HepG2 (cell line): ENCODE results near the gene CPEB3. TPM values are rescaled to one million over a fixed set of nuclear protein-coding genes. Genes with fewer than 3 reads are reported as not detected.

Source experiments
- AHDC1 ChIP-seq: sonication (generic); formaldehyde crosslinking; IDR thresholded peaks from 2 replicates; pipeline ENCODE4 v1.5.1; 2020; ENCODE audit warnings: mild to moderate bottlenecking, missing genetic modification reagents, borderline replicate concordance
- ELF1 ChIP-seq: sonication (generic); formaldehyde crosslinking; IDR thresholded peaks from 2 replicates; pipeline ENCODE4 v1.4.0; 2020; ENCODE audit warnings: missing genetic modification reagents
- KLF13 ChIP-seq: sonication (generic); formaldehyde crosslinking; IDR thresholded peaks from 2 replicates; pipeline ENCODE4 v1.4.0; 2020; ENCODE audit warnings: mild to moderate bottlenecking, missing genetic modification reagents
- MBD4 ChIP-seq: IDR thresholded peaks from 2 replicates; pipeline ENCODE4 v1.6.1; 2012; ENCODE audit warnings: low read length, inconsistent platforms, borderline replicate concordance
- NKX3-1 ChIP-seq: sonication (generic); formaldehyde crosslinking; IDR thresholded peaks from 2 replicates; pipeline ENCODE4 v1.5.0; 2020; ENCODE audit warnings: missing genetic modification reagents
- SIX4 ChIP-seq: sonication (generic); formaldehyde crosslinking; IDR thresholded peaks from 2 replicates; pipeline ENCODE4 v1.4.0; 2020; ENCODE audit warnings: missing genetic modification reagents
- TEAD3 ChIP-seq: optimal IDR thresholded peaks from 2 replicates; pipeline ENCODE3; 2016; ENCODE audit warnings: borderline replicate concordance
- ZMYM4 ChIP-seq: sonication (generic); formaldehyde crosslinking; IDR thresholded peaks from 2 replicates; pipeline ENCODE4 v1.8.1; 2023; ENCODE audit warnings: mild to moderate bottlenecking, missing genetic modification reagents
- ZNF382 ChIP-seq: sonication (generic); formaldehyde crosslinking; IDR thresholded peaks from 2 replicates; pipeline ENCODE4 v1.5.0; 2020; ENCODE audit warnings: missing genetic modification reagents, mild to moderate bottlenecking, borderline replicate concordance
- ZNF550 ChIP-seq: sonication (generic); formaldehyde crosslinking; IDR thresholded peaks from 2 replicates; pipeline ENCODE4 v1.4.0; 2020; ENCODE audit warnings: mild to moderate bottlenecking, missing genetic modification reagents, borderline replicate concordance
- polyA plus RNA-seq, 8 experiments: library from polyadenylated mRNA; depleted of rRNA in 3 of 8; stranded (reverse) in 7 of 8; unstranded in 1 of 8; fragments of >200 nt; fragmentation: Illumina TruSeq in 4 of 8; extraction: Trizol in 4 of 8; gene quantifications; 2 replicates each; pipeline versions ENCODE4 v1.2.1 to v1.2.3, GENCODE V29; 2011 to 2016; ENCODE audit warnings: low read depth in 4 of 8, missing spikeins in 1 of 8, mixed read lengths in 1 of 8; ENCODE audit not compliant: insufficient read depth in 1 of 8
- total RNA-seq, 5 experiments: library from RNA; depleted of rRNA; stranded (reverse); fragments of >200 nt; fragmentation: Illumina TruSeq; extraction: Trizol; gene quantifications; 2 replicates each; pipeline ENCODE4 v1.2.3, GENCODE V29; 2016; ENCODE audit warnings: low read depth in 1 of 5
- TF ChIP-seq, protein P1 (sequence below): sonication (generic); formaldehyde crosslinking; IDR thresholded peaks from 2 replicates; pipeline ENCODE4 v1.8.1; 2022; ENCODE audit warnings: low read depth, mild to moderate bottlenecking, missing genetic modification reagents
- TF ChIP-seq, protein P2 (sequence below): sonication (generic); formaldehyde crosslinking; IDR thresholded peaks from 2 replicates; pipeline ENCODE4 v1.9.0; 2021; ENCODE audit warnings: missing genetic modification reagents, borderline replicate concordance
- TF ChIP-seq, protein P3 (sequence below): sonication (generic); formaldehyde crosslinking; IDR thresholded peaks from 2 replicates; pipeline ENCODE4 v1.4.0; 2020; ENCODE audit warnings: missing genetic modification reagents; ENCODE audit errors: not compliant biosample characterization
- TF ChIP-seq, protein P4 (sequence below): sonication (generic); formaldehyde crosslinking; IDR thresholded peaks from 2 replicates; pipeline ENCODE4 v1.4.0; 2020; ENCODE audit warnings: missing genetic modification reagents, borderline replicate concordance

CPEB3 gene
- total and polyA plus RNA-seq, 2 of the 13 experiments (the other 11 are each of a cell fraction or from before 2014, with no cell fraction given) = 0.66 to 0.70 TPM

- TF ChIP-seq AHDC1 (CRISPR knock-in tag) = no peak; the same call in 1 of the 2 replicates
- TF ChIP-seq TEAD3 (CRISPR knock-in tag) = peak; percentile 76
- TF ChIP-seq, protein P1, sequence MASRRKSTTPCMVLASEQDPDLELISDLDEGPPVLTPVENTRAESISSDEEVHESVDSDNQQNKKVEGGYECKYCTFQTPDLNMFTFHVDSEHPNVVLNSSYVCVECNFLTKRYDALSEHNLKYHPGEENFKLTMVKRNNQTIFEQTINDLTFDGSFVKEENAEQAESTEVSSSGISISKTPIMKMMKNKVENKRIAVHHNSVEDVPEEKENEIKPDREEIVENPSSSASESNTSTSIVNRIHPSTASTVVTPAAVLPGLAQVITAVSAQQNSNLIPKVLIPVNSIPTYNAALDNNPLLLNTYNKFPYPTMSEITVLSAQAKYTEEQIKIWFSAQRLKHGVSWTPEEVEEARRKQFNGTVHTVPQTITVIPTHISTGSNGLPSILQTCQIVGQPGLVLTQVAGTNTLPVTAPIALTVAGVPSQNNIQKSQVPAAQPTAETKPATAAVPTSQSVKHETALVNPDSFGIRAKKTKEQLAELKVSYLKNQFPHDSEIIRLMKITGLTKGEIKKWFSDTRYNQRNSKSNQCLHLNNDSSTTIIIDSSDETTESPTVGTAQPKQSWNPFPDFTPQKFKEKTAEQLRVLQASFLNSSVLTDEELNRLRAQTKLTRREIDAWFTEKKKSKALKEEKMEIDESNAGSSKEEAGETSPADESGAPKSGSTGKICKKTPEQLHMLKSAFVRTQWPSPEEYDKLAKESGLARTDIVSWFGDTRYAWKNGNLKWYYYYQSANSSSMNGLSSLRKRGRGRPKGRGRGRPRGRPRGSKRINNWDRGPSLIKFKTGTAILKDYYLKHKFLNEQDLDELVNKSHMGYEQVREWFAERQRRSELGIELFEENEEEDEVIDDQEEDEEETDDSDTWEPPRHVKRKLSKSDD (CRISPR knock-in tag) = no peak; the same call in 1 of the 2 replicates
- TF ChIP-seq ZNF382 (CRISPR knock-in tag) = no peak
- no peak for TF ChIP-seq SIX4 (CRISPR knock-in tag)
- no peak for TF ChIP-seq ZNF550
- no peak for TF ChIP-seq MBD4
- peak; percentile 87 for TF ChIP-seq ELF1 (CRISPR knock-in tag)
- TF ChIP-seq, protein P2, sequence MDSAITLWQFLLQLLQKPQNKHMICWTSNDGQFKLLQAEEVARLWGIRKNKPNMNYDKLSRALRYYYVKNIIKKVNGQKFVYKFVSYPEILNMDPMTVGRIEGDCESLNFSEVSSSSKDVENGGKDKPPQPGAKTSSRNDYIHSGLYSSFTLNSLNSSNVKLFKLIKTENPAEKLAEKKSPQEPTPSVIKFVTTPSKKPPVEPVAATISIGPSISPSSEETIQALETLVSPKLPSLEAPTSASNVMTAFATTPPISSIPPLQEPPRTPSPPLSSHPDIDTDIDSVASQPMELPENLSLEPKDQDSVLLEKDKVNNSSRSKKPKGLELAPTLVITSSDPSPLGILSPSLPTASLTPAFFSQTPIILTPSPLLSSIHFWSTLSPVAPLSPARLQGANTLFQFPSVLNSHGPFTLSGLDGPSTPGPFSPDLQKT (CRISPR knock-in tag) = 0 out of 2 replicates have a peak, but pooled peaks have one; percentile 17
- TF ChIP-seq KLF13 (CRISPR knock-in tag) = no peak
- TF ChIP-seq, protein P3, sequence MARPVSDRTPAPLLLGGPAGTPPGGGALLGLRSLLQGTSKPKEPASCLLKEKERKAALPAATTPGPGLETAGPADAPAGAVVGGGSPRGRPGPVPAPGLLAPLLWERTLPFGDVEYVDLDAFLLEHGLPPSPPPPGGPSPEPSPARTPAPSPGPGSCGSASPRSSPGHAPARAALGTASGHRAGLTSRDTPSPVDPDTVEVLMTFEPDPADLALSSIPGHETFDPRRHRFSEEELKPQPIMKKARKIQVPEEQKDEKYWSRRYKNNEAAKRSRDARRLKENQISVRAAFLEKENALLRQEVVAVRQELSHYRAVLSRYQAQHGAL (CRISPR knock-in tag) = no peak
- peak; percentile 83; the same call in 1 of the 2 replicates for TF ChIP-seq ZMYM4 (CRISPR knock-in tag)
- TF ChIP-seq, protein P4, sequence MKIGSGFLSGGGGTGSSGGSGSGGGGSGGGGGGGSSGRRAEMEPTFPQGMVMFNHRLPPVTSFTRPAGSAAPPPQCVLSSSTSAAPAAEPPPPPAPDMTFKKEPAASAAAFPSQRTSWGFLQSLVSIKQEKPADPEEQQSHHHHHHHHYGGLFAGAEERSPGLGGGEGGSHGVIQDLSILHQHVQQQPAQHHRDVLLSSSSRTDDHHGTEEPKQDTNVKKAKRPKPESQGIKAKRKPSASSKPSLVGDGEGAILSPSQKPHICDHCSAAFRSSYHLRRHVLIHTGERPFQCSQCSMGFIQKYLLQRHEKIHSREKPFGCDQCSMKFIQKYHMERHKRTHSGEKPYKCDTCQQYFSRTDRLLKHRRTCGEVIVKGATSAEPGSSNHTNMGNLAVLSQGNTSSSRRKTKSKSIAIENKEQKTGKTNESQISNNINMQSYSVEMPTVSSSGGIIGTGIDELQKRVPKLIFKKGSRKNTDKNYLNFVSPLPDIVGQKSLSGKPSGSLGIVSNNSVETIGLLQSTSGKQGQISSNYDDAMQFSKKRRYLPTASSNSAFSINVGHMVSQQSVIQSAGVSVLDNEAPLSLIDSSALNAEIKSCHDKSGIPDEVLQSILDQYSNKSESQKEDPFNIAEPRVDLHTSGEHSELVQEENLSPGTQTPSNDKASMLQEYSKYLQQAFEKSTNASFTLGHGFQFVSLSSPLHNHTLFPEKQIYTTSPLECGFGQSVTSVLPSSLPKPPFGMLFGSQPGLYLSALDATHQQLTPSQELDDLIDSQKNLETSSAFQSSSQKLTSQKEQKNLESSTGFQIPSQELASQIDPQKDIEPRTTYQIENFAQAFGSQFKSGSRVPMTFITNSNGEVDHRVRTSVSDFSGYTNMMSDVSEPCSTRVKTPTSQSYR = no peak
- no peak; the same call in 1 of the 2 replicates for TF ChIP-seq NKX3-1 (CRISPR knock-in tag)
Measured at GRCh38 chr10:92290837-92291615, at the start of gene CPEB3, which contains the start of gene MARCHF5 (continued).
